Esophagus squamous epithelium (tissue), 5 donors: ENCODE measurements around the gene MRGPRD. TPM values are rescaled to one million over a fixed set of nuclear protein-coding genes. Genes with fewer than 3 reads are reported as not detected.

Experiments used
- DNase-seq: peaks from one replicate; lab custom pipeline; 2025; lab: John Stamatoyannopoulos, UW
- H3K27ac ChIP-seq, 4 donors: fragments of 200-600 bp; sonication (generic); one replicate each; pipeline ENCODE4 v1.5.1; 2016 to 2019; ENCODE audit warnings: mild to moderate bottlenecking in 1 of 4
- H3K27me3 ChIP-seq, 4 donors: fragments of 200-600 bp; sonication (generic); 1 replicate in 3 of 4; 2 replicates in 1 of 4; pipeline versions ENCODE4 v1.5.1 to v1.6.0; 2017 to 2021; ENCODE audit warnings: antibody characterized with exemption in 1 of 4
- H3K36me3 ChIP-seq, 3 donors: fragments of 200-600 bp; sonication (generic); one replicate each; pipeline ENCODE4 v1.5.1; 2016 to 2019
- H3K4me1 ChIP-seq, 3 donors: fragments of 200-600 bp; sonication (generic); one replicate each; pipeline ENCODE4 v1.5.1; 2017 to 2019
- H3K4me3 ChIP-seq, 4 donors: fragments of 200-600 bp; sonication (generic); 1 replicate in 3 of 4; 2 replicates in 1 of 4; pipeline ENCODE4 v1.5.1; 2016 to 2019; ENCODE audit warnings: mild to moderate bottlenecking in 2 of 4, moderate library complexity in 1 of 4
- H3K9me3 ChIP-seq, 3 donors: fragments of 200-600 bp; sonication (generic); one replicate each; pipeline ENCODE4 v1.5.1; 2016 to 2019
- CTCF ChIP-seq, 6 experiments: fragments of 450-650 bp in 4 of 6; fragments of 200-600 bp in 2 of 6; sonication (generic) in 2 of 6; IDR thresholded peaks; one replicate each; pipeline ENCODE4 v1.5.1; 2016 to 2019; ENCODE audit warnings: antibody characterized with exemption in 6 of 6, mild to moderate bottlenecking in 4 of 6, moderate library complexity in 4 of 6
- POLR2A ChIP-seq, 4 donors: fragments of 450-650 bp; IDR thresholded peaks; one replicate each; pipeline ENCODE4 v1.6.1; 2017; ENCODE audit warnings: antibody characterized with exemption in 4 of 4, mild to moderate bottlenecking in 4 of 4, moderate library complexity in 3 of 4
- WGBS, 2 donors: methylation state at CpG; one replicate each; pipeline ENCODE4 v1.1.5; 2018; 5-methylcytosine and 5-hydroxymethylcytosine counted together
- intact Hi-C: fragments of 100-400 bp; cut with DNase I; formaldehyde crosslinking; loops from one replicate; pipeline ENCODE4 v1.15.0; 2022
- total RNA-seq, 4 donors: library from RNA; depleted of rRNA; stranded (reverse); fragments of >200 nt; gene quantifications; one replicate each; pipeline ENCODE4 v1.1.0, GENCODE V29; 2016
- donor health status: DM: yes; HTN: yes; CAD: no.

Gene MRGPRD
- total RNA-seq, 4 donors from 2014 or later = not detected

GRCh38 chr11:68932933-68933577, 47.7 kb downstream of the MRGPRD start:
- H3K4me3 ChIP-seq = no peak overlapping the region
- 86% methylated on average over 10 to 11 of the region's 24 CpGs for WGBS, 2 donors
- intact Hi-C loops = no loop called here
- H3K36me3 ChIP-seq = peaks cover 40 to 100% (median 53%) of the 10 kb centered on the region in 3 donors
- H3K9me3 ChIP-seq = no peaks in the 10 kb centered on the region
- no peak for TF ChIP-seq POLR2A (IDR thresholded peaks at IDR 0.05)
- TF ChIP-seq CTCF (IDR thresholded peaks at IDR 0.05) = no peak
- no peak for DNase-seq
- H3K4me1 ChIP-seq = peaks cover 0 to 6% (median 0%) of the 10 kb centered on the region in 3 donors
- H3K27me3 ChIP-seq = no peaks in the 10 kb centered on the region
- no peak overlapping the region for H3K27ac ChIP-seq

GRCh38 chr11:68932358-68932757, 48.4 kb downstream of the MRGPRD start:
- no peaks in the 10 kb centered on the region for H3K27me3 ChIP-seq
- peaks cover 0 to 13% (median 3%) of the 10 kb centered on the region in 3 donors for H3K4me1 ChIP-seq
- no peak for DNase-seq
- H3K27ac ChIP-seq = no peak overlapping the region
- no peak overlapping the region for H3K4me3 ChIP-seq
- intact Hi-C loops = no loop called here
- peaks cover 37 to 100% (median 49%) of the 10 kb centered on the region in 3 donors for H3K36me3 ChIP-seq
- no peaks in the 10 kb centered on the region for H3K9me3 ChIP-seq
- 75% methylated on average over 6 of the region's 7 CpGs; no CpG with 5 or more reads in 1 of the 2 donors for WGBS, 2 donors
- TF ChIP-seq POLR2A (IDR thresholded peaks at IDR 0.05) (no peak), CTCF (IDR thresholded peaks at IDR 0.05) (no peak)

- intact Hi-C loops = no loop called here
- 83 to 92% methylated on average over 16 to 17 of the region's 17 CpGs for WGBS, 2 donors
- H3K4me1 ChIP-seq = peaks cover 0 to 15% (median 3%) of the 10 kb centered on the region in 3 donors
- no peak overlapping the region for H3K4me3 ChIP-seq
- H3K9me3 ChIP-seq = no peaks in the 10 kb centered on the region
- no peak overlapping the region for H3K27ac ChIP-seq
- H3K36me3 ChIP-seq = peaks cover 32 to 100% (median 44%) of the 10 kb centered on the region in 3 donors
- no peaks in the 10 kb centered on the region for H3K27me3 ChIP-seq
- TF ChIP-seq POLR2A (IDR thresholded peaks at IDR 0.05) (no peak), CTCF (IDR thresholded peaks at IDR 0.05) (no peak)
- DNase-seq = no peak
Measured at GRCh38 chr11:68931911-68932310, 48.9 kb downstream of the MRGPRD start.

- Histone ChIP-seq H3K36me3 (peaks cover 27 to 100% (median 38%) of the 10 kb centered on the region in 3 donors), H3K9me3 (peaks cover 0 to 6% (median 3%) of the 10 kb centered on the region in 3 donors), H3K4me1 (peaks cover 0 to 15% (median 3%) of the 10 kb centered on the region in 3 donors), H3K4me3 (no peak overlapping the region), H3K27me3 (no peaks in the 10 kb centered on the region), H3K27ac (no peak overlapping the region)
- intact Hi-C loops = no loop called here
- WGBS, 2 donors = 100% methylated on average over 1 to 2 of the region's 21 CpGs
- no peak for DNase-seq
- no peak for TF ChIP-seq POLR2A (IDR thresholded peaks at IDR 0.05)
- TF ChIP-seq CTCF (IDR thresholded peaks at IDR 0.05) = no peak
Measured at GRCh38 chr11:68930991-68931855, 49.6 kb downstream of the MRGPRD start.

Other genes starting within 250 kb of the MRGPRD start
- gene TESMIN, start 229.5 kb downstream of the MRGPRD start, total RNA-seq = 1 to 10 TPM; 3.1 to 5.3 (median 4.4) TPM
- gene CPT1A, start 139.1 kb downstream of the MRGPRD start, total RNA-seq = 10 to 100 TPM; 14.7 to 56.1 (median 27.6) TPM
- gene MRPL21, start 77.2 kb downstream of the MRGPRD start, total RNA-seq = 10 to 100 TPM; 39.7 to 81.5 (median 48.6) TPM
- 10 to 100 TPM in 3 of 4 donors, 1 to 10 TPM in 1; 9.7 to 15.3 (median 12.8) TPM for gene IGHMBP2, start 77.1 kb downstream of the MRGPRD start, total RNA-seq
- 10 to 100 TPM in 1 of 4 donors, 1 to 10 TPM in 3; 1.3 to 14.3 (median 6.1) TPM for gene MRGPRF, start 32.3 kb upstream of the MRGPRD start, total RNA-seq
- 10 to 100 TPM in 2 of 4 donors, 1 to 10 TPM in 2; 7.9 to 12.0 (median 9.1) TPM for gene TPCN2, start 67.9 kb upstream of the MRGPRD start, total RNA-seq
- under 1 TPM in 2 of 4 donors, not detected in 2; 0.15 to 0.19 TPM for gene SMIM38, start 174.9 kb upstream of the MRGPRD start, total RNA-seq